ENCODE measurements around the gene SLC25A21.

SLC25A21 gene

DNA sequence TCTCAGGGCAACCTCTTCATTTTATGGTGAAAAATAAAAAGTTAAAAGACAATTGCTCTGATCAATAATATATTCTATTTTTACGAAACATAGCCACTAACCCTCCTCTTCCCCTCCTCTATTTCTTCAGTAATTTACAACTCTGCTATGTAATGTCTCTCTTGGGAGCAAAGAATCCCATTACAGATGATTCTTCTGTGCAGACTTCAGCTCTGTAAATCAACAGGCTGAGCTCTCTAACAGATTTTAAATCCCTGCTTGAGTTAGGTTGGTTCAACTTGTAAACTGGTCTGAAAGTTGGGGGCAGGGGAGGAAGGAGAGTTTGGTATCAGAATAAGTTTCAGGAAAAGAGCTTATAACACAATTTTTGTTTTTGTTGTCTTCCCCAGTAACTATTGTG, 151.0 kb downstream of the SLC25A21 start:
- no peak for TF ChIP-seq POLR2AphosphoS5 (IDR thresholded peaks at IDR 0.05; ENCODE audit: low read depth, low read length)

DNA sequence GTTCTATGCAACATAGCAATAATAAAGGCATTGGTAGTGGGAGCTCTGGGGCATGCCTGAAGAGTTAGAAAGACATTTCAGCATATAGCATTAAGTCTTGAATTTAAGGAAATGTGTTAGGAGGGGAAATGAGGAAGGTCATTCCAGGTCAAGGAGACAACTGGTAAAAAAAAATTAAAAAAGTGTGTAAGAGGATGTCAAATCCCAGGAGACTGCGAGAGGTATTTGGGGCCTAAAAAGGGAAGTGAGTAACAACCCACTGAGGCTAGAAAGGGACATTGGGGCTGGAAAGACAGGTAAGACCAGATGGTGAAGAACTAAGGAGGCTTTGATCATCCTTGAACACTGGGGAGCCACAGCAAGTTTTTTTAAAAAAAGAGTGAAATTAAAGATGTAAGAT, 152.9 kb downstream of the SLC25A21 start:
- no peak for TF ChIP-seq POLR2AphosphoS5 (IDR thresholded peaks at IDR 0.05; ENCODE audit: low read depth, low read length)
- no peak for TF ChIP-seq SIN3A (IDR thresholded peaks at IDR 0.05; ENCODE audit: borderline replicate concordance, insufficient read depth, low read length)
- no peak for TF ChIP-seq FOXP2 (optimal IDR thresholded peaks at IDR 0.05; ENCODE audit: borderline replicate concordance, extremely low read depth, extremely low read length, insufficient read depth)
- no peak for TF ChIP-seq TAF1 (IDR thresholded peaks at IDR 0.05; ENCODE audit: borderline replicate concordance, insufficient read depth, low read length)
- TF ChIP-seq, protein P1, sequence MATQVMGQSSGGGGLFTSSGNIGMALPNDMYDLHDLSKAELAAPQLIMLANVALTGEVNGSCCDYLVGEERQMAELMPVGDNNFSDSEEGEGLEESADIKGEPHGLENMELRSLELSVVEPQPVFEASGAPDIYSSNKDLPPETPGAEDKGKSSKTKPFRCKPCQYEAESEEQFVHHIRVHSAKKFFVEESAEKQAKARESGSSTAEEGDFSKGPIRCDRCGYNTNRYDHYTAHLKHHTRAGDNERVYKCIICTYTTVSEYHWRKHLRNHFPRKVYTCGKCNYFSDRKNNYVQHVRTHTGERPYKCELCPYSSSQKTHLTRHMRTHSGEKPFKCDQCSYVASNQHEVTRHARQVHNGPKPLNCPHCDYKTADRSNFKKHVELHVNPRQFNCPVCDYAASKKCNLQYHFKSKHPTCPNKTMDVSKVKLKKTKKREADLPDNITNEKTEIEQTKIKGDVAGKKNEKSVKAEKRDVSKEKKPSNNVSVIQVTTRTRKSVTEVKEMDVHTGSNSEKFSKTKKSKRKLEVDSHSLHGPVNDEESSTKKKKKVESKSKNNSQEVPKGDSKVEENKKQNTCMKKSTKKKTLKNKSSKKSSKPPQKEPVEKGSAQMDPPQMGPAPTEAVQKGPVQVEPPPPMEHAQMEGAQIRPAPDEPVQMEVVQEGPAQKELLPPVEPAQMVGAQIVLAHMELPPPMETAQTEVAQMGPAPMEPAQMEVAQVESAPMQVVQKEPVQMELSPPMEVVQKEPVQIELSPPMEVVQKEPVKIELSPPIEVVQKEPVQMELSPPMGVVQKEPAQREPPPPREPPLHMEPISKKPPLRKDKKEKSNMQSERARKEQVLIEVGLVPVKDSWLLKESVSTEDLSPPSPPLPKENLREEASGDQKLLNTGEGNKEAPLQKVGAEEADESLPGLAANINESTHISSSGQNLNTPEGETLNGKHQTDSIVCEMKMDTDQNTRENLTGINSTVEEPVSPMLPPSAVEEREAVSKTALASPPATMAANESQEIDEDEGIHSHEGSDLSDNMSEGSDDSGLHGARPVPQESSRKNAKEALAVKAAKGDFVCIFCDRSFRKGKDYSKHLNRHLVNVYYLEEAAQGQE (IDR thresholded peaks at IDR 0.05; ENCODE audit: insufficient read depth in 1 of 2, low read depth in 2 of 2, low read length in 2 of 2): no peak

DNA sequence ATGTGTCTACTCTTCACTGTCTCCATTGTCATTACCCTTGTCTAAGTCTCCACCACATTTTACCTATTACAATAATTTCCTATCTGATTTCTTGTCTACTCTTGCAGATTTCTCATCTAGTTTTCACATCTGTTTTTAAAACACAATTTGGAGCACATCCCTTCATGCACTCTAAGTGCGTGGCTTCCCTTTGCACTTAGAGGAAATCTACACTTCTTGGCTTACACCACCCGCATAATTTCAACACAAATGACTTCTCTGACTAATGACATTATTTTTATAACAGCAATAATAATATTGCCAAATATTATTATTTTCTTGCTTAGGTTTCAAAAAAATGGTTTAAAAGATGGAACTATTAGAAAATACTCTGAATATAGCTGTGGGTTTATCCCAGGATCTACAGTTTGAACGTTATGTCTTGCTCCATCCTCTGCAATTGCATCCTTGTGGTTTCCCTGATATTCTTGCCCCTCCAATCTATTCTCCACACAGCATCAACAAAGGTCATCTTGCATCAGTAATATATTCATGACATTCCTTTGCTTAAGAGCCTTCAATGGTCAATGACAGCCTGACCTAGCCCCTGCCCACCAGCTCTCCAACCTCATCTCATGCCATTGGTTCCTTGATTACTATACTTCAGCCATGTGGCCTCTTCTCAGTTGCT, 153.7 kb downstream of the SLC25A21 start:
- TF ChIP-seq FOXP2 (optimal IDR thresholded peaks at IDR 0.05; ENCODE audit: borderline replicate concordance, extremely low read depth, extremely low read length, insufficient read depth) (no peak), TAF1 (IDR thresholded peaks at IDR 0.05; ENCODE audit: borderline replicate concordance, insufficient read depth, low read length) (no peak), POLR2AphosphoS5 (IDR thresholded peaks at IDR 0.05; ENCODE audit: low read depth, low read length) (no peak), SIN3A (IDR thresholded peaks at IDR 0.05; ENCODE audit: borderline replicate concordance, insufficient read depth, low read length) (no peak)
- TF ChIP-seq, protein P1 (IDR thresholded peaks at IDR 0.05; ENCODE audit: insufficient read depth in 1 of 2, low read depth in 2 of 2, low read length in 2 of 2): no peak

DNA sequence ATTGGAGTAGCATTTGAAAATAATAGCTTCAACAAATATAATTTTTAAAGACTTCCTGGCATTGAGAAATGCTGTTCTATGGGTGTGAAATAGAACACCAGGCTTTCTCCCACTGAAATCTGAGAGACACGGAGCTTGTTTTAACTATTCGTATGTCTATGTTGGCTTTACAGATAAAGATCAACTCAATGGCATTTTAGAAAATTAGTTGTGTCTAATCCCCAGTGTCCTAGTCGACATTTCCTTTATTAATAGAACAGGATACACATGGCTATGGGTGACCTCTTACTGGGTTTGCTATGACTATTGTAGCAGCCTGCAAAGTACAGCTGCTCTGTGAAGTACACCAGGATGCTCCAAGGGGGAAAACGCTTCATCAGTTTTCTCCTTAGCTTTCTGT, 159.3 kb downstream of the SLC25A21 start:
- TF ChIP-seq FOXP2 (optimal IDR thresholded peaks at IDR 0.05; ENCODE audit: borderline replicate concordance, extremely low read depth, extremely low read length, insufficient read depth) (no peak), TAF1 (IDR thresholded peaks at IDR 0.05; ENCODE audit: borderline replicate concordance, insufficient read depth, low read length) (no peak), SIN3A (IDR thresholded peaks at IDR 0.05; ENCODE audit: borderline replicate concordance, insufficient read depth, low read length) (no peak), POLR2AphosphoS5 (IDR thresholded peaks at IDR 0.05; ENCODE audit: low read depth, low read length) (no peak)
- TF ChIP-seq, protein P1 (IDR thresholded peaks at IDR 0.05; ENCODE audit: insufficient read depth in 1 of 2, low read depth in 2 of 2, low read length in 2 of 2): no peak

DNA sequence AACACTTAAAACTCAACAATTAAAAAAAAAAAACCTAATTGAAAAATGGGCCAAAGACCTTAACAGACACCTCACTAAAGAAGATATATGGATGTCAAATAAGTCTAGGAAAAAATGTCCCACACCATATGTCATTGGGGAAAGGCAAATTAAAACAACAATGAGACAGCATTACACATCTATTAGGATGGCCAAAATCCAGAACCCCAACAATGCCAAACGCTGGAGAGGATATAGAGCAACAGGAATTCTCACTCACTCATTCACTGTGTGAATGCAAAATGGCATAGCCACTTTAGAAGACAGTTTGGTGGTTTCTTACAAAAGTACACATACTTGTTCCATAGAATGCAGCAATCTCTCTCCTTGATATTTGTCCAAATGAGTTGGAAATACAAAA, 173.7 kb downstream of the SLC25A21 start:
- TF ChIP-seq FOXP2 (optimal IDR thresholded peaks at IDR 0.05; ENCODE audit: borderline replicate concordance, extremely low read depth, extremely low read length, insufficient read depth) (no peak), TAF1 (IDR thresholded peaks at IDR 0.05; ENCODE audit: borderline replicate concordance, insufficient read depth, low read length) (no peak), SIN3A (IDR thresholded peaks at IDR 0.05; ENCODE audit: borderline replicate concordance, insufficient read depth, low read length) (no peak), POLR2AphosphoS5 (IDR thresholded peaks at IDR 0.05; ENCODE audit: low read depth, low read length) (no peak)
- TF ChIP-seq, protein P1 (IDR thresholded peaks at IDR 0.05; ENCODE audit: insufficient read depth in 1 of 2, low read depth in 2 of 2, low read length in 2 of 2): no peak
